IMR-90 (cell line): ENCODE results near the gene CHRNA3. TPM values are rescaled to one million over a fixed set of nuclear protein-coding genes. Genes with fewer than 3 reads are reported as not detected.
A peak's percentile ranks its signal among the peaks of the same experiment; 100 is the strongest.

Experiments
- ATAC-seq: fragments of 200-7000 bp; cut with Tn5 transposase; 2 replicates; pipeline ENCODE4 v1.9.1; 2020; ENCODE audit warnings: low read depth, mild to moderate bottlenecking, moderate library complexity
- BruUV-seq: library from RNA; stranded (reverse); fragments of 400-500 nt; replicated peaks from 2 replicates; lab custom pipeline; 2021; lab: Mats Ljungman, UMichigan
- CTCF ChIA-PET: fragments of 300-600 bp; formaldehyde crosslinking; extraction: SDS; loops from one replicate; lab custom pipeline; 2021; ENCODE audit warnings: antibody characterized with exemption; lab: Yijun Ruan, JAX
- POLR2A ChIA-PET: fragments of 300-600 bp; sonication (Branson Sonifier 250); formaldehyde crosslinking; loops from one replicate; lab custom pipeline; 2022; ENCODE audit warnings: antibody characterized with exemption; ENCODE audit not compliant: unreplicated experiment; lab: Charles Lee
- DNase-seq: peaks from one replicate; pipeline ENCODE4 v3.0.0; 2013
- H2AFZ ChIP-seq: replicated peaks from 2 replicates; pipeline ENCODE3; 2013; ENCODE audit warnings: low read length, mild to moderate bottlenecking; ENCODE audit not compliant: poor library complexity
- H2AK5ac ChIP-seq: 2 replicates; pipeline ENCODE4 v1.6.1; 2013; ENCODE audit warnings: low read depth, low read length, inconsistent platforms
- H2AK9ac ChIP-seq: replicated peaks from 2 replicates; pipeline ENCODE3; 2013; ENCODE audit warnings: mild to moderate bottlenecking, low read depth, low read length, moderate library complexity; ENCODE audit not compliant: poor library complexity
- H2BK120ac ChIP-seq: 2 replicates; pipeline ENCODE4 v1.6.1; 2013; ENCODE audit warnings: low read depth, low read length, inconsistent platforms
- H2BK15ac ChIP-seq: 3 replicates; pipeline ENCODE4 v1.6.1; 2013; ENCODE audit warnings: low read depth, low read length, inconsistent platforms
- H2BK20ac ChIP-seq: 2 replicates; pipeline ENCODE4 v1.6.1; 2013; ENCODE audit warnings: low read depth, mild to moderate bottlenecking, inconsistent platforms, low read length, moderate library complexity
- H2BK5ac ChIP-seq: 2 replicates; pipeline ENCODE4 v1.6.1; 2013; ENCODE audit warnings: mild to moderate bottlenecking, low read depth, low read length, inconsistent platforms; ENCODE audit not compliant: poor library complexity, severe bottlenecking
- H3K14ac ChIP-seq: replicated peaks from 2 replicates; pipeline ENCODE4 v1.6.1; 2013; ENCODE audit warnings: low read depth, low read length, inconsistent platforms
- H3K18ac ChIP-seq: 2 replicates; pipeline ENCODE4 v1.6.1; 2013; ENCODE audit warnings: low read depth, low read length, control low read depth
- H3K23ac ChIP-seq: 2 replicates; pipeline ENCODE4 v1.6.1; 2013; ENCODE audit warnings: low read depth, low read length, inconsistent platforms
- H3K27ac ChIP-seq: 2 replicates; pipeline ENCODE4 v1.5.1; 2013; ENCODE audit warnings: mild to moderate bottlenecking, control low read depth, low read length; ENCODE audit not compliant: insufficient read depth
- H3K27me3 ChIP-seq: 2 replicates; pipeline ENCODE4 v1.6.1; 2013; ENCODE audit warnings: low read length; ENCODE audit not compliant: control insufficient read depth, insufficient read depth
- H3K36me3 ChIP-seq: 2 replicates; pipeline ENCODE4 v1.6.1; 2013; ENCODE audit warnings: low read length, mixed read lengths; ENCODE audit not compliant: control insufficient read depth, insufficient read depth
- H3K4ac ChIP-seq: 2 replicates; pipeline ENCODE4 v1.6.1; 2013; ENCODE audit warnings: low read depth, low read length, inconsistent platforms
- H3K4me1 ChIP-seq: 2 replicates; pipeline ENCODE4 v1.6.1; 2013; ENCODE audit warnings: low read length, mixed read lengths; ENCODE audit not compliant: control insufficient read depth, insufficient read depth
- H3K4me2 ChIP-seq: 2 replicates; pipeline ENCODE4 v1.6.1; 2013; ENCODE audit warnings: low read depth, mild to moderate bottlenecking, control low read depth, low read length, moderate library complexity
- H3K4me3 ChIP-seq: 2 replicates; pipeline ENCODE4 v1.5.1; 2013; ENCODE audit warnings: low read depth, mild to moderate bottlenecking, control low read depth, low read length, moderate library complexity; ENCODE audit not compliant: insufficient read depth
- H3K56ac ChIP-seq: 2 replicates; pipeline ENCODE4 v1.6.1; 2013; ENCODE audit warnings: low read length, inconsistent platforms; ENCODE audit not compliant: insufficient read depth; ENCODE audit errors: extremely low read depth
- H3K79me1 ChIP-seq, 2 experiments: 2 replicates each; pipeline ENCODE4 v1.6.1; 2013; ENCODE audit warnings: low read length in 2 of 2, inconsistent platforms in 1 of 2, low read depth in 1 of 2
- H3K9ac ChIP-seq: 2 replicates; pipeline ENCODE4 v1.6.1; 2013; ENCODE audit warnings: low read depth, low read length, control low read depth
- H3K9me1 ChIP-seq: 2 replicates; pipeline ENCODE4 v1.6.1; 2013; ENCODE audit warnings: low read length, inconsistent platforms; ENCODE audit not compliant: insufficient read depth
- H3K9me3 ChIP-seq: 2 replicates; pipeline ENCODE4 v1.6.1; 2013; ENCODE audit warnings: low read length; ENCODE audit not compliant: control insufficient read depth, insufficient read depth
- H4K20me1 ChIP-seq: 2 replicates; pipeline ENCODE4 v1.6.1; 2013; ENCODE audit warnings: low read length, inconsistent platforms; ENCODE audit not compliant: insufficient read depth
- H4K5ac ChIP-seq: 2 replicates; pipeline ENCODE4 v1.6.1; 2013; ENCODE audit warnings: mild to moderate bottlenecking, low read depth, low read length, control low read depth
- H4K8ac ChIP-seq, 2 experiments: 2 replicates each; pipeline ENCODE4 v1.6.1; 2013; ENCODE audit warnings: low read depth in 2 of 2, low read length in 2 of 2, control low read depth in 1 of 2, inconsistent platforms in 1 of 2
- H4K91ac ChIP-seq: 2 replicates; pipeline ENCODE4 v1.6.1; 2013; ENCODE audit warnings: low read depth, low read length, inconsistent platforms; ENCODE audit not compliant: insufficient read depth
- CEBPB ChIP-seq: IDR thresholded peaks from 2 replicates; pipeline ENCODE4 v1.6.1; 2012; ENCODE audit warnings: low read depth, low read length, improper control_type of control experiment
- CHD1 ChIP-seq: IDR thresholded peaks from 2 replicates; pipeline ENCODE4 v1.6.1; 2012; ENCODE audit warnings: low read depth, low read length, improper control_type of control experiment
- FOS ChIP-seq: fragments of 150-350 bp; IDR thresholded peaks from 2 replicates; pipeline ENCODE4 v1.6.1; 2016; ENCODE audit warnings: low read depth, low read length
- MAZ ChIP-seq: IDR thresholded peaks from 2 replicates; pipeline ENCODE4 v1.6.1; 2012; ENCODE audit warnings: low read depth, mild to moderate bottlenecking, low read length, improper control_type of control experiment, moderate library complexity, borderline replicate concordance
- NFE2L2 ChIP-seq: fragments of 150-350 bp; IDR thresholded peaks from 2 replicates; pipeline ENCODE4 v1.6.1; 2016; ENCODE audit warnings: low read depth, mild to moderate bottlenecking, low read length
- RAD21 ChIP-seq: IDR thresholded peaks from 2 replicates; pipeline ENCODE4 v1.6.1; 2012; ENCODE audit warnings: low read length, improper control_type of control experiment
- RCOR1 ChIP-seq: IDR thresholded peaks from 2 replicates; pipeline ENCODE4 v1.6.1; 2012; ENCODE audit warnings: mild to moderate bottlenecking, low read length, improper control_type of control experiment; ENCODE audit not compliant: insufficient replicate concordance
- RFX5 ChIP-seq: IDR thresholded peaks from 2 replicates; pipeline ENCODE4 v1.8.0; 2012; ENCODE audit warnings: low read depth, mild to moderate bottlenecking, low read length, moderate library complexity
- SMC3 ChIP-seq: fragments of 150-350 bp; IDR thresholded peaks from 2 replicates; pipeline ENCODE4 v1.6.1; 2016; ENCODE audit warnings: low read depth, mild to moderate bottlenecking, antibody characterized with exemption, low read length, moderate library complexity
- WGBS, 2 experiments: methylation state at CpG; one replicate each; pipeline versions ENCODE4 v1.1.5 to v1.1.7; 2013; ENCODE audit warnings: missing lambda C conversion rate in 2 of 2; ENCODE audit not compliant: insufficient read length in 1 of 2; ENCODE audit errors: extremely low coverage in 2 of 2; 5-methylcytosine and 5-hydroxymethylcytosine counted together
- dilution Hi-C: fragments of 300-500 bp; cut with HindIII; formaldehyde crosslinking; loops from one replicate; pipeline ENCODE4 v1.14.3; 2018; ENCODE audit warnings: low sequenced_read_pairs; ENCODE audit not compliant: unreplicated experiment
- in situ Hi-C: fragments of 300-500 bp; cut with MboI; formaldehyde crosslinking; loops from 3 replicates; pipeline ENCODE4 v1.14.3; 2019; ENCODE audit warnings: low sequenced_read_pairs, inconsistent platforms, mixed read lengths
- intact Hi-C: fragments of 100-400 bp; cut with micrococcal nuclease; formaldehyde crosslinking; loops from 2 replicates; pipeline ENCODE4 v1.10.0; 2022
- polyA plus RNA-seq, 3 experiments: library from polyadenylated mRNA; depleted of rRNA; stranded (reverse); fragments of >200 nt; gene quantifications; 2 replicates each; pipeline ENCODE4 v1.2.3, GENCODE V29; 2012; ENCODE audit warnings: low replicate concordance in 1 of 3
- total RNA-seq: library from RNA; depleted of rRNA; stranded (reverse); fragments of >200 nt; gene quantifications from 2 replicates; pipeline ENCODE4 v1.2.3, GENCODE V29; 2012

Gene CHRNA3
- total and polyA plus RNA-seq, 2 of the 4 experiments (the other 2 are of a cell fraction), result not detected

DNA sequence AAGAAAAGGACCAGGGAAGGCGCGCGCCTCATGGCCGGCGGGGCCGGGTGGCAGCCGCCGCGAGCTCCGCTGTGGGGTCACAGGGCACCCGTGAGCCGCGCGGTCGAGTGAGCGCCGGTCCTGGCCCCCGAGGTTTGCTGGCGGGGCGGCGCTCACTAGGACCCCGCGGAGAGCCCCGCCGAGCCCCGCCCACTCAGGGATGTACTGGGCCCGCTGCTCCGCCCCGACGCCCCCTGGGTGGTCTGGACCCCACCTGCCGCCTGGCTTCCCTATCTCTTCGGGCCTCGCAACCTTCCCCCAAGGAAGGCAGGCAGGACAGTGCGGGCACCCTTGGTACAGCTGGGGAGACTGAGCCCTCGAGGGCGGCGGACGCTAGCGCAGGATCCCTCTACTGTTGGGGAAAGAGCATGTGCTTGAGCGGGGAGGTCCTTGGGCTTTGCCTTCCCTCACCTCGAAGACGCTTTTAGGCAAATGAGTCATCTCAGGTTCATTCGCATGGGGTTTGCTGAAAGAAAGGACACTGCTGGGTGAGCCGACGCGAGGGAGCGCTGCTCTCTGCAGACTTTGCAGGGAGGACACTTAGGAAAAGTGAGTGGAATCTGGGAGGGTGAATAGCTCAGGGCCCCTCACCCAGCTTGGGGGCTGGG lies 20.4 kb upstream of the CHRNA3 start, which contains the start of gene CHRNB4:
Gene CHRNB4 (minus strand): TSS at position 109 of the 647 bp plus-strand sequence. CDS start 77 bp downstream, at position 32.
- H3K18ac ChIP-seq, result no peak within 1 kb of the TSS

More for the DNA sequence above, 20.4 kb upstream of the CHRNA3 start, which contains the start of gene CHRNB4:
- DNase-seq, result no peak
- H4K20me1 ChIP-seq, result no peaks in the 10 kb centered on the region
- peak; percentile 50 for ATAC-seq
- no peak within 1 kb of the TSS for H2BK20ac ChIP-seq
- H2BK5ac ChIP-seq, result no peak within 1 kb of the TSS
- H2AK9ac ChIP-seq, result peak within 1 kb of the TSS; percentile 25
- H3K36me3 ChIP-seq, result no peaks in the 10 kb centered on the region
- 7% methylated on average over 20 of the region's 47 CpGs; no CpG with 5 or more reads in 1 of the 2 experiments for WGBS, 2 experiments
- no peaks in the 10 kb centered on the region for H3K9me1 ChIP-seq
- ChIA-PET CTCF (no interaction called here), POLR2A (no interaction called here)
- H2BK15ac ChIP-seq, result no peak within 1 kb of the TSS
- peaks cover 48% of the 10 kb centered on the region for H3K27me3 ChIP-seq
- no peak within 1 kb of the TSS for H3K56ac ChIP-seq
- TF ChIP-seq CHD1 (no peak), MAZ (no peak), NFE2L2 (no peak), FOS (no peak), RFX5 (no peak), RAD21 (no peak), SMC3 (no peak), RCOR1 (no peak), CEBPB (no peak)
- no peak within 1 kb of the TSS for H3K4ac ChIP-seq
- H4K5ac ChIP-seq, result no peak within 1 kb of the TSS
- no peak within 1 kb of the TSS for H3K9ac ChIP-seq
- H2AFZ ChIP-seq, result peak within 1 kb of the TSS; percentile 81
- no peaks in the 10 kb centered on the region for H3K79me1 ChIP-seq
- H2AK5ac ChIP-seq, result no peak within 1 kb of the TSS
- H4K8ac ChIP-seq, result no peak within 1 kb of the TSS
- in situ Hi-C loops, result no loop called here
- H4K91ac ChIP-seq, result no peak within 1 kb of the TSS
- no peaks in the 10 kb centered on the region for H3K4me1 ChIP-seq
- no peak within 1 kb of the TSS; the same call in 1 of the 2 replicates for H3K23ac ChIP-seq
- H2BK120ac ChIP-seq, result no peak within 1 kb of the TSS
- dilution Hi-C loops, result no loop called here
- no peak within 1 kb of the TSS for H3K27ac ChIP-seq
- H3K4me3 ChIP-seq, result no peak within 1 kb of the TSS; the same call in 1 of the 2 replicates
- H3K9me3 ChIP-seq, result no peaks in the 10 kb centered on the region
- H3K14ac ChIP-seq, result no peak within 1 kb of the TSS
- peak within 1 kb of the TSS; percentile 8; the same call in 1 of the 2 replicates for H3K4me2 ChIP-seq
- intact Hi-C loops, result no loop called here
- BruUV-seq, result no TSS peak
